GM19043 (cell line): ENCODE measurements around the gene SLC15A3.

Source experiments
- ATAC-seq: cut with Tn5 transposase; IDR thresholded peaks from one replicate; pipeline ENCODE4 v1.9.1; 2021; ENCODE audit warnings: low read depth; ENCODE audit not compliant: unreplicated experiment

The SLC15A3 gene

GRCh38 chr11:60899046-60899936, 52.7 kb downstream of the SLC15A3 start:
- no peak for ATAC-seq

DNA sequence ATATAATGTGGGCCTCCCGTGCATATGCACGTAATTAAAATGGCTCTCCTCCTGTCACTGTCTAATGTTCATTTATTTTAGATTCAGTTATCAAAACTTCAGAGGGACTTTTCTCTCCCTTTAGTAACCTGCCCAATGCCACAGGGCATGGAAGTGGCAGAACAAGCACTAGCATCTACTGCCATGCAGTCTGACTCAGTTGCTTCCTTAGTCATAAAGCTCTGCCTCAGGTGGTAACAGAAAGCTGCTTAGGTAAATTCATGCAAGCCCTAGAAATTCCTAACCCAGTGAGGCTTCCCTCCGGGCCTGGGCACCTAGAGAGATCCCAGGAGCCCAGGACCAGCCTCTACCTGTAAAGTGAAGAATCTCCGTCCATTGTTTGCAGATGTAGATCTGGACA, 54.5 kb downstream of the SLC15A3 start:
- no peak for ATAC-seq

GRCh38 chr11:60895687-60896086, 56.3 kb downstream of the SLC15A3 start:
- no peak for ATAC-seq

DNA sequence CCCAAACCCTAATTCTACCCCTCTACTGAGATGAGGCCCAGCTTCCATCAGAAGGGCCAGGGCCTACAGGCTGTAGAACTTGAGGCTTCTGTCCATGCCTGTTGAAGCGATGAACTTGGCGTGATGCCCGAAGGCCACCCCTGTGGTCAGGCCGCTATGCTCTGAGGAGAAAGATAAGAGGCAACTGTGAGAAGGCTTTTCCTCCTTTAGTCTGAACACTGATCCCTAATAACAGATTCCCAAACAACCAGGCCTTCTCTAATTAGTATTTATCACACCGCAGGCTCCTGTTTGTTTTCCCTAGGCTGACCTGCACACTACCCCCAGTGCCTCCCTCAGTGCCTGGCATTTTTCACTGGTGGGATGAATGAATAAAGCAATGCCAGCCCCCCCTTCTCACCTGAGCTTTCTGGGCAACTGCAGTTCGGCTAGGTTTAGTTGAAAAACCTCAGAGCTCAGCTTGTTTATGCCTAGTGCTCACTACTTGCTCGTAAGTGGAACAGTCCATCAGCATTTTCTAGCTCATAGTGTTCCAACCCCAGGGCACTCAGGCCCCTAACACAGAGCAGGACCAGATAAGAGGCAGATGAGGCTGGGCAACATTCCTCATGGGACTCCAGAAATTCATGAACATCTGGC, 60.8 kb downstream of the SLC15A3 start:
- no peak for ATAC-seq

DNA sequence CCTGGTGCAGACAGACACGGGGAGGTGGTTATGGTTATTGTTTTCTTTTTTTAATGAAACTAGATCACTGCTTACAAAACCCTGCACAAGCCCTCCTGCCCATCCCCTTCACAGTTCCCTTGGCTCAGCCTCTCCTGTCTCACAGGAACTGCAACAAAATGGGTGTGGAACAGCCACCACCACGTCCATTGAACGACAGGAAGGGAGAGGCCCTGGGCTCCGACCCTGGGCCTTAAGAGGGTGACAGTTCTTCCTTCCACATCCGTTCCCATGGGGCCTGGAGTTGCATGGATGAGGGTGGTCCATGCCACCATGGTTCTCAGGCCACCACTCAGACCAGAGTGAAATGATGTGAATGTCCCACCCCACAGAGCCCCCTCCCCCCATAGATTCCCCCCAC, 61.3 kb downstream of the SLC15A3 start:
- no peak for ATAC-seq

DNA sequence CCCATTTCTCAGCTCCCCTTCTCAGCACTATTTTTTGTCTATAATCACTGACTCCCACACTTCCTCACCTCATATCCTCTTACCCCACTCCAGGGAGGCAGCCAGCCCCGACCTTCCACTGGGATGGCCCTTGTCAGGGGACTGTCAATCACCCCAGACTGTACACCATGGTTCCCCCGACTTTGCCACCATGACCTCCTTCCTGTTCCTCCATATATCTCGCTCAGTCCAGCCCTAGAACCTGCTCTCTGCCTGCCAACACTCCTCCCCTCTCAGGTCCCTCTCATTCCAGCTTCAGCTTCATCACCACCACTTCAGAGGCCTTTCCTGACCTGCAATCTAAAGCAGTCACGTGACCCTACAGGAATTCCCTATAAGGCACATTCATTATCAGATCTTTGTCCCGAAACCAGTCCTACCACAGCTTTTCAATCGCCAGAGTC, 62.1 kb downstream of the SLC15A3 start:
- ATAC-seq = no peak

DNA sequence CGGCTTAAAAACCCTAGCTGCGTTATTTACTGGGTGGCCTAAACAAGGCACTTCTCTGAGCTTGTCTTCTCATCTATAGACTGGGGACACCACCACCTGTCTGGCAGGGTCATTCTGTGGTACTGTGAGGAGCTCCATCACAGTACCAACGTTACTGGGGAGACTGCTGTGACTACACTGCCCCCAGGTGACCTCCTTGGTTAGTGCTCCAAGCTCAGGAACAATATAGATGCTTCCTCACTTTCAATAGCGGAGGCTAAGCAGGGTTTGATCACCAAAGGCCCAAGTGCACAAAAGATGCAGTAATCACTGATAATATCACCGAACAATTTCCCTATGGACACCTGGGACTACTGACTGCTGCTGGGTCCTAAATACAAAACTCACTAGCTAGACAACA, 64.4 kb downstream of the SLC15A3 start:
- ATAC-seq = no peak
